Measurements from ENCODE around the gene NANOGP8.

DNA sequence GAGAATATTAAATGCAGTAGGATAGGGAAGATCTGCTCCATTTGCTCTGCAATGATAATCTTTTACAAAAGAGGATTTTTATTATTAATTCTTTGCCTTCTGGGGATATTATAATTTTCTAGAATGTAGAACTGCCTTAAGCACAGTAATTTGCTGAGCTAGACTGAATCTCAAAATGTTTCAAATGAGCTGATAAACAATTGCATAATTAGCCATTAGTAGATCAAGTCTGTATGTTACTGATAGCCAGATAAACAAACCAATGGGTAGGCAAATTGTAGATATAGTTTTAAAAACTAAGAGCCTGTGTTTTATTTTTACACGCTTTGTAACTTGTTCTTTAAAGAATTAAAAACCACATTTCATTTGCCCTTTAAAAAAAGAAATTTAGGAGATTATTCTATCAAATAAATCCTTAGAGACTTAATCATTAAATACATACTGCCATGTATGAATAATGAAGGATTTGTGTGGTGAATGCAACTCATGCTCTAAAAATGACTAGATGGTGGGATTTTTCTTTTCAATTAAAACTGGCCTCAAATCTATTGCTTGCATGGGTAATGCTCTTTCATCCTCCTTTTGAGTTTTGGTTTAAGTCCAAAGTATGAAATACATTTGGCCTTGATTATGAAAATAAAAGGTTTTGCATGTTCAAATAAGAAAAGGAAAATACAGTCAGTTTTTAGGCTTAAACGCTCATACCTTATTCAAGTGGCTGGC, 32.6 kb upstream of the NANOGP8 start:
- TF ChIP-seq, protein P1, sequence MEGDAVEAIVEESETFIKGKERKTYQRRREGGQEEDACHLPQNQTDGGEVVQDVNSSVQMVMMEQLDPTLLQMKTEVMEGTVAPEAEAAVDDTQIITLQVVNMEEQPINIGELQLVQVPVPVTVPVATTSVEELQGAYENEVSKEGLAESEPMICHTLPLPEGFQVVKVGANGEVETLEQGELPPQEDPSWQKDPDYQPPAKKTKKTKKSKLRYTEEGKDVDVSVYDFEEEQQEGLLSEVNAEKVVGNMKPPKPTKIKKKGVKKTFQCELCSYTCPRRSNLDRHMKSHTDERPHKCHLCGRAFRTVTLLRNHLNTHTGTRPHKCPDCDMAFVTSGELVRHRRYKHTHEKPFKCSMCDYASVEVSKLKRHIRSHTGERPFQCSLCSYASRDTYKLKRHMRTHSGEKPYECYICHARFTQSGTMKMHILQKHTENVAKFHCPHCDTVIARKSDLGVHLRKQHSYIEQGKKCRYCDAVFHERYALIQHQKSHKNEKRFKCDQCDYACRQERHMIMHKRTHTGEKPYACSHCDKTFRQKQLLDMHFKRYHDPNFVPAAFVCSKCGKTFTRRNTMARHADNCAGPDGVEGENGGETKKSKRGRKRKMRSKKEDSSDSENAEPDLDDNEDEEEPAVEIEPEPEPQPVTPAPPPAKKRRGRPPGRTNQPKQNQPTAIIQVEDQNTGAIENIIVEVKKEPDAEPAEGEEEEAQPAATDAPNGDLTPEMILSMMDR (IDR thresholded peaks at IDR 0.05): no peak
- TF ChIP-seq POLR2AphosphoS5 (IDR thresholded peaks at IDR 0.05) (no peak), POLR2A (IDR thresholded peaks at IDR 0.05) (no peak)
